GM19438 (cell line): Measurements from ENCODE around the gene MRPS18A.

Experiments
- ATAC-seq: cut with Tn5 transposase; IDR thresholded peaks from one replicate; pipeline ENCODE4 v1.9.1; 2021; ENCODE audit warnings: low read depth; ENCODE audit not compliant: unreplicated experiment

MRPS18A gene

GRCh38 chr6:43699564-43700186, 12.1 kb upstream of the MRPS18A start:
- no peak for ATAC-seq

- ATAC-seq = no peak
These were observed 11.2 kb upstream of the MRPS18A start for GRCh38 chr6:43698584-43699349.

DNA sequence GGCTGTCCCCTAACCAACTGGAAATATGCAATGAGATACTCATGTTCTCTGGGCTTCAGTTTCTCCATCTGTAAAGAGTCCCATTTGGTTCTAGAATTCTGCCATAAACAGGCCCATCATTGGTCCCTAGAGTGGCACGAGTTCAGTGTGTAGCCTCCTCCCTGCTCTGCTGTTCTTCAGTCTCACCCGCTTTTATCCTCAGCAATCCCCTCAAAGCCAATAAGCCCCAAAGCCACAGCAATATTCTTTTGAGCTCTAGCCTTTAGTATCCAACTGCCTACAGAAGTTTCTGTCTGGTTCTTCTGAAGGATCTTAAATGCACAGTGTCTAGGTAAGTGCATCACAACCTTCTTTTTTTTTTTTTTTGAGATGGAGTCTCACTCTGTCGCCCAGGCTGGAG, 9.8 kb upstream of the MRPS18A start:
- ATAC-seq = no peak

GRCh38 chr6:43695967-43696291, 8.3 kb upstream of the MRPS18A start:
- ATAC-seq = no peak

DNA sequence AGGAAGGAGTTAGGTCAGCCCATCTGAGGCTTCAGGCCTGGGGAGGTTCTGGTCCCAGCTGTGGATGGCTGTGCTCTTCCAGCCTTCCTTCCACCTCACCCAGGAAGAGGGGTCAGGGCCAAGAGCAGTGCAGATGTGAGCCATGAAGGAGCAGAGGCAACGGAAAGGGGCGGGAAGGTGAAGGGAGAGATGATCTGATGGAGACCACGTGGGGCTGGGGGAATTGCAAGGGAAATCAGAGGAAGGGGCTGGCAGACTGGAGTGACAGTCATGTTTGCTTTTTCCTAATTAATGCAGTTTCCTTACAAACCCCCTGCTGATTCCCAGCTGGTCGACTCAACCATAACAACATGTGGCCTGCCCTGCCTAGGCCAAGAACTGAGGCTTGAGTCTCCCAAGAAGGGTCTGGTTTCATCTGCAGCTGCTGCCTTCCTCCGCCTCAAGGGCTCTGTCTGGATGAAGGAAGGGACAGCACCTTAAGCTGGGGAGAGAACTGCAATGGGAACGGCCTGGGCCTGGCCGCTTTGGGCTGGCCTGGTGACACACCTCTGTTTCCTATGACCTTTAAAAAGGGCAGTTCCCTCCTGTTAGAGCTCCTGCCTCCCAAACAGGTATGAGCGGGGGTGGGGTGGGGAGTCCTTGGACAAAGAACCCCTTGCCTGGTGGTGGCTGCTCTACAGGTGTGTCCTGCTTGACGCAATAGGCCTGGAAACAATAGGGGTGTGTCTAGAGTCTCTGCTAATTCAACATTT, 7.8 kb upstream of the MRPS18A start:
- no peak for ATAC-seq

DNA sequence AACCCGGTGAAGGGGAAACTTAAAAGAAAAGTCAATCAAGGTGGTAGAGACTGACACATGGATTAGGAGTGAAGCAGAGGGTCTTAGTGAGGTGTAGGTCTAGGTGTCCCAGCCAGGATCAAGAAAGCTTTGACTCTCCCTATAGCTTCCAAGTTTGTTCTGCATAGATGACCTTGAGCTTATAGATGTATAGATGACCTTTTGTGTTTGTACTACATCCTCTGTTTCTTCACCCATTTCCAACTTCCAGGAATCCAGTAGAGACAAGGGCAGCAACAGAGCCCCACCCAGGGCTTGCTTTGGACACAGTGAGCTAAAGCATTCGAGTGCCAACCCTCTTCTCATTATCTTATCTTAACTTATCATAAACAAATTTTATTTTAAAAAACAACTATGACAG, 1.8 kb upstream of the MRPS18A start:
- no peak for ATAC-seq

DNA sequence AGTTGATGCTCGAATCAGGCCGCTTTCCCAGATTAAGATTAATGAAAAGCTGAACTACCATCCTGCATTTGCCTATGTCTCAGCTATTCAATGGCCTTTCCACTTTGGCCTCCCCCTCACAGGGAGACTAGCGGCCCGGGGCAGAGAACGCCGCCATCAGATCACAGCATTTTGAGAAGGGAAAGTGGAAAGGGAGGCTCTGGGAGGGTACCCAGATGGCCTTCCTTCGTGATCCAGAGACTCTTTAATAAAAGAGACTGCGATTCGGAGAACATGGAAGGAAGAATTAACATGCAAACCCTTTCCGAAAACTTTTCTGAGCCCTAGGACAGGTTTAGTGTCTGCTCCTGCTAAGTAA, 533 bp downstream of the MRPS18A start:
- no peak for ATAC-seq

- ATAC-seq = peak; percentile 44
These were observed 3.7 kb downstream of the MRPS18A start for GRCh38 chr6:43683708-43684455.

DNA sequence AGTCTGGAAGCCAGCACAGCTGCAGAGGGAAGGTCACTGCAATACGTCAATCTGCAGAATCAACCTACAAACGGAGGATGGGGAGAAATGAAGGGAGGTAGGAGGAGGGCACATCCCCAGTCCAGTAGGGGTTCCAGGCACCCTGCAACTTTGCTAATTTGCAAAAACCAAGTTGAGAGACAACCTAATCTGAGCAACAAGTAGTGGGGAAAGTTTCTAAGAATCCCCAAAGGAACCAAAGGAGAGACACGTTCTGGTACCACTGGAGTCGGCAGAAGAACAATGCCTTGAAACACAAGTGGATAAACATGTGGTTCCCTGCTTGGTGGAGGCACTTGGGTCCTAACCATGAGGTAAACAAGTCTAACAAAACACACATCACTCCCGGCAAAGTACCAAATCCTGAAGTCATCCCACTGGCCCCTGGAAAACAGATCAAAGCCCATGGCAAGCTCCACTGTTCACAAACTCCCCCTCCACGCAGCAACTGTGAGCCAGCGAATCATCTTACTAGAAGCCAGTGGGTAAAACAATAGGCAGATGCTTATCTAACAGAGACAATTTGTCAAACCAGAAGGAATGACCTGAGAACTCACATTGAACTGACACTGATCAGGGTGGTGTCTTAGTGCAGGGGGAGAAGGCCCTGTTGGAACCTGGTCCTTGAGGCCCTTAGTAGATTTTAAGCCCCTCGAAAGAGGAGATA, 4.7 kb downstream of the MRPS18A start:
- no peak for ATAC-seq

- no peak for ATAC-seq
These were observed 6.3 kb downstream of the MRPS18A start for GRCh38 chr6:43681303-43681702.

- no peak for ATAC-seq
These were observed 7.0 kb downstream of the MRPS18A start for GRCh38 chr6:43680308-43681200.

- ATAC-seq = no peak
These were observed 8.5 kb downstream of the MRPS18A start for GRCh38 chr6:43679057-43679456.

GRCh38 chr6:43678341-43678740, 9.2 kb downstream of the MRPS18A start:
- ATAC-seq = no peak

- no peak for ATAC-seq
These were observed 9.8 kb downstream of the MRPS18A start for GRCh38 chr6:43677759-43678158.

GRCh38 chr6:43676962-43677606, 10.5 kb downstream of the MRPS18A start:
- no peak for ATAC-seq

DNA sequence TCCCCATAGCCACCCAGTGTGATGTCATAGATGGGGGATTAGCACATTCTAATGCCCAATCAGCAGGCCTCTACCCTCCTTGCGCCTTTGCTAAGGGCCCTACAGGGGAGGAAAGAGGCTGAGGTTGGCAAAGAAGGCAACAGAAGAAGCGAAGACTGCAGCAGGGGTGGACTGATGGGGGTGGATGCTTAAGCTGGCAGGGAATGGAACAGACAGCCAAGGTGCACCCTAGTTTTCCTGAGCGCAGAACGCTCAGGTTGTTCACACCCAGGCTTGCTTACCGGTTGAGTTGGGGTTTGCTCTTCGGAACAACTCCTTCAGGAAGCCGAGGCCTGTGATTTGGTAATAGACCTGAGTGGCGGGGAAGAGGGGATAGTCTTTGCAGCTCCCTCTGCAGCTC, 12.7 kb downstream of the MRPS18A start:
- no peak for ATAC-seq

- ATAC-seq = no peak
These were observed 13.3 kb downstream of the MRPS18A start for GRCh38 chr6:43674291-43674690.

GRCh38 chr6:43673444-43674084, 14.0 kb downstream of the MRPS18A start:
- ATAC-seq = no peak
